Measurements from ENCODE around the gene ATE1.

ATE1 gene

GRCh38 chr10:121813857-121814256 lies 114.0 kb downstream of the ATE1 start:
- DNase-seq (ENCODE audit: low spot score in 2 of 2): no peak
- ATAC-seq (replicated peaks; ENCODE audit: extremely low read depth, poor library complexity, severe bottlenecking): no peak
- Mint-ChIP-seq H3K4me1 (no peaks in the 10 kb centered on the region), H3K36me3 (ENCODE audit: insufficient read depth) (no peaks in the 10 kb centered on the region), H3K27me3 (no peaks in the 10 kb centered on the region), H3K9me3 (no peaks in the 10 kb centered on the region), H3K4me3 (no peak overlapping the region), H3K27ac (ENCODE audit: low read depth) (no peak overlapping the region)

- no peak overlapping the region for H3K27ac Mint-ChIP-seq (ENCODE audit: low read depth)
- H3K36me3 Mint-ChIP-seq (ENCODE audit: insufficient read depth): no peaks in the 10 kb centered on the region
- H3K9me3 Mint-ChIP-seq: no peaks in the 10 kb centered on the region
- ATAC-seq (replicated peaks; ENCODE audit: extremely low read depth, poor library complexity, severe bottlenecking) (no peak), DNase-seq (ENCODE audit: low spot score in 2 of 2) (no peak)
- no peaks in the 10 kb centered on the region for H3K27me3 Mint-ChIP-seq
- H3K4me3 Mint-ChIP-seq: no peak overlapping the region
- no peaks in the 10 kb centered on the region for H3K4me1 Mint-ChIP-seq
Measured at GRCh38 chr10:121813211-121813815, 114.5 kb downstream of the ATE1 start.

GRCh38 chr10:121812031-121812430 lies 115.8 kb downstream of the ATE1 start:
- Mint-ChIP-seq H3K9me3 (no peaks in the 10 kb centered on the region), H3K27ac (ENCODE audit: low read depth) (no peak overlapping the region), H3K4me1 (no peaks in the 10 kb centered on the region), H3K36me3 (ENCODE audit: insufficient read depth) (no peaks in the 10 kb centered on the region), H3K27me3 (no peaks in the 10 kb centered on the region), H3K4me3 (no peak overlapping the region)
- ATAC-seq (replicated peaks; ENCODE audit: extremely low read depth, poor library complexity, severe bottlenecking) (no peak), DNase-seq (ENCODE audit: low spot score in 2 of 2) (no peak)

GRCh38 chr10:121811386-121811785 lies 116.4 kb downstream of the ATE1 start:
- Mint-ChIP-seq H3K36me3 (ENCODE audit: insufficient read depth) (peaks cover 2% of the 10 kb centered on the region), H3K4me3 (no peak overlapping the region), H3K27ac (ENCODE audit: low read depth) (no peak overlapping the region), H3K9me3 (no peaks in the 10 kb centered on the region), H3K27me3 (no peaks in the 10 kb centered on the region), H3K4me1 (no peaks in the 10 kb centered on the region)
- no peak for DNase-seq (ENCODE audit: low spot score in 2 of 2)
- no peak for ATAC-seq (replicated peaks; ENCODE audit: extremely low read depth, poor library complexity, severe bottlenecking)

GRCh38 chr10:121808835-121809234 lies 119.0 kb downstream of the ATE1 start:
- H3K36me3 Mint-ChIP-seq (ENCODE audit: insufficient read depth): peaks cover 2% of the 10 kb centered on the region

GRCh38 chr10:121804460-121804859 lies 123.4 kb downstream of the ATE1 start:
- DNase-seq (ENCODE audit: low spot score in 2 of 2) (no peak), ATAC-seq (replicated peaks; ENCODE audit: extremely low read depth, poor library complexity, severe bottlenecking) (no peak)
- H3K9me3 Mint-ChIP-seq: no peaks in the 10 kb centered on the region
- H3K36me3 Mint-ChIP-seq (ENCODE audit: insufficient read depth): peaks cover 2% of the 10 kb centered on the region
- no peak overlapping the region for H3K4me3 Mint-ChIP-seq
- H3K27me3 Mint-ChIP-seq: no peaks in the 10 kb centered on the region
- H3K27ac Mint-ChIP-seq (ENCODE audit: low read depth): no peak overlapping the region
- peaks cover 5% of the 10 kb centered on the region for H3K4me1 Mint-ChIP-seq

More at GRCh38 chr10:121808835-121809234, 119.0 kb downstream of the ATE1 start:
- Mint-ChIP-seq H3K9me3 (no peaks in the 10 kb centered on the region), H3K4me3 (no peak overlapping the region), H3K27ac (ENCODE audit: low read depth) (no peak overlapping the region), H3K27me3 (no peaks in the 10 kb centered on the region), H3K4me1 (no peaks in the 10 kb centered on the region)
- ATAC-seq (replicated peaks; ENCODE audit: extremely low read depth, poor library complexity, severe bottlenecking) (no peak), DNase-seq (ENCODE audit: low spot score in 2 of 2) (no peak)

- Mint-ChIP-seq H3K9me3 (no peaks in the 10 kb centered on the region), H3K27me3 (no peaks in the 10 kb centered on the region), H3K4me1 (peaks cover 5% of the 10 kb centered on the region), H3K4me3 (no peak overlapping the region), H3K36me3 (ENCODE audit: insufficient read depth) (peaks cover 2% of the 10 kb centered on the region), H3K27ac (ENCODE audit: low read depth) (no peak overlapping the region)
- no peak for DNase-seq (ENCODE audit: low spot score in 2 of 2)
- no peak for ATAC-seq (replicated peaks; ENCODE audit: extremely low read depth, poor library complexity, severe bottlenecking)
Measured at GRCh38 chr10:121803611-121804010, 124.2 kb downstream of the ATE1 start.

GRCh38 chr10:121800831-121801230 lies 127.0 kb downstream of the ATE1 start:
- Mint-ChIP-seq H3K4me1 (peaks cover 5% of the 10 kb centered on the region), H3K9me3 (no peaks in the 10 kb centered on the region), H3K36me3 (ENCODE audit: insufficient read depth) (peaks cover 2% of the 10 kb centered on the region), H3K27me3 (no peaks in the 10 kb centered on the region), H3K27ac (ENCODE audit: low read depth) (no peak overlapping the region), H3K4me3 (no peak overlapping the region)
- no peak for ATAC-seq (replicated peaks; ENCODE audit: extremely low read depth, poor library complexity, severe bottlenecking)
- no peak for DNase-seq (ENCODE audit: low spot score in 2 of 2)

GRCh38 chr10:121800146-121800545 lies 127.7 kb downstream of the ATE1 start:
- ATAC-seq (replicated peaks; ENCODE audit: extremely low read depth, poor library complexity, severe bottlenecking): no peak
- peaks cover 5% of the 10 kb centered on the region for H3K4me1 Mint-ChIP-seq
- no peak for DNase-seq (ENCODE audit: low spot score in 2 of 2)
- no peaks in the 10 kb centered on the region for H3K27me3 Mint-ChIP-seq
- no peak overlapping the region for H3K4me3 Mint-ChIP-seq
- H3K27ac Mint-ChIP-seq (ENCODE audit: low read depth): no peak overlapping the region
- peaks cover 2% of the 10 kb centered on the region for H3K36me3 Mint-ChIP-seq (ENCODE audit: insufficient read depth)
- no peaks in the 10 kb centered on the region for H3K9me3 Mint-ChIP-seq

GRCh38 chr10:121797490-121797889 lies 130.3 kb downstream of the ATE1 start:
- Mint-ChIP-seq H3K9me3 (no peaks in the 10 kb centered on the region), H3K36me3 (ENCODE audit: insufficient read depth) (peaks cover 2% of the 10 kb centered on the region), H3K27me3 (no peaks in the 10 kb centered on the region), H3K27ac (ENCODE audit: low read depth) (no peak overlapping the region), H3K4me3 (no peak overlapping the region), H3K4me1 (peaks cover 2% of the 10 kb centered on the region)
- DNase-seq (ENCODE audit: low spot score in 2 of 2): no peak
- ATAC-seq (replicated peaks; ENCODE audit: extremely low read depth, poor library complexity, severe bottlenecking): no peak

- Mint-ChIP-seq H3K9me3 (no peaks in the 10 kb centered on the region), H3K27ac (ENCODE audit: low read depth) (no peak overlapping the region), H3K27me3 (no peaks in the 10 kb centered on the region), H3K4me1 (no peaks in the 10 kb centered on the region), H3K4me3 (no peak overlapping the region), H3K36me3 (ENCODE audit: insufficient read depth) (peaks cover 2% of the 10 kb centered on the region)
- DNase-seq (ENCODE audit: low spot score in 2 of 2): no peak
- no peak for ATAC-seq (replicated peaks; ENCODE audit: extremely low read depth, poor library complexity, severe bottlenecking)
Measured at GRCh38 chr10:121796342-121796741, 131.5 kb downstream of the ATE1 start.

GRCh38 chr10:121792198-121792597 lies 135.6 kb downstream of the ATE1 start:
- no peak overlapping the region for H3K4me3 Mint-ChIP-seq
- DNase-seq (ENCODE audit: low spot score in 2 of 2) (no peak), ATAC-seq (replicated peaks; ENCODE audit: extremely low read depth, poor library complexity, severe bottlenecking) (no peak)
- H3K4me1 Mint-ChIP-seq: no peaks in the 10 kb centered on the region
- H3K27ac Mint-ChIP-seq (ENCODE audit: low read depth): no peak overlapping the region
- H3K36me3 Mint-ChIP-seq (ENCODE audit: insufficient read depth): peaks cover 18% of the 10 kb centered on the region
- H3K9me3 Mint-ChIP-seq: no peaks in the 10 kb centered on the region
- no peaks in the 10 kb centered on the region for H3K27me3 Mint-ChIP-seq

- Mint-ChIP-seq H3K9me3 (no peaks in the 10 kb centered on the region), H3K27ac (ENCODE audit: low read depth) (no peak overlapping the region), H3K27me3 (no peaks in the 10 kb centered on the region), H3K4me3 (no peak overlapping the region), H3K36me3 (ENCODE audit: insufficient read depth) (peaks cover 18% of the 10 kb centered on the region), H3K4me1 (no peaks in the 10 kb centered on the region)
- DNase-seq (ENCODE audit: low spot score in 2 of 2) (no peak), ATAC-seq (replicated peaks; ENCODE audit: extremely low read depth, poor library complexity, severe bottlenecking) (no peak)
Measured at GRCh38 chr10:121791761-121792160, 136.1 kb downstream of the ATE1 start.
